ENCODE data around the gene GUCY2C.

DNA sequence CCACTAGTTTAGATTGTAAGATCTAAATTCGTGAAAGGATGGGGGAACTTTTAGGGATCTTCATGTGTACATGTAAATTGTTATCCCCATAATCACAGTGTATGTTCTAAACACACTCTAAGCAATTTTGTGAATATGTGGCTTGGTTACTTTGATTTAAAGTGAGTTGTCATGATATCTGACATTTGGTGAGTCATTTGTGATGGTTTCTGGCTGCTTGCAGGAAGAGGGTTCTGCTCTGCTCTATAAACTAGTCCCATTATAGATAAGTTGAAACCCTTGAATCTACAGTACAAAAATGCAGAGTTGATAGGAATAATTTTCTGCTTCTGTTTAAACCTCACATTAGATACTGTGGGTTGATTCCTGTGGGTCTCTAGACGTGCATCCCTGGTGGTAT, 14.8 kb downstream of the GUCY2C start:
- TF ChIP-seq RAD21 (IDR thresholded peaks at IDR 0.05; ENCODE audit: low read depth) = no peak
- TF ChIP-seq YY1 (IDR thresholded peaks at IDR 0.05; ENCODE audit: low read depth) = no peak
- TF ChIP-seq EP300 (IDR thresholded peaks at IDR 0.05; ENCODE audit: borderline replicate concordance) = no peak
- no peak for TF ChIP-seq REST (IDR thresholded peaks at IDR 0.05; ENCODE audit: low read depth)
- no peak for TF ChIP-seq FOXM1 (IDR thresholded peaks at IDR 0.05; ENCODE audit: borderline replicate concordance, low read depth)
- TF ChIP-seq NFIC (IDR thresholded peaks at IDR 0.05) = no peak
- no peak for TF ChIP-seq TAF1 (IDR thresholded peaks at IDR 0.05; ENCODE audit: low read depth)
- TF ChIP-seq, protein P1, sequence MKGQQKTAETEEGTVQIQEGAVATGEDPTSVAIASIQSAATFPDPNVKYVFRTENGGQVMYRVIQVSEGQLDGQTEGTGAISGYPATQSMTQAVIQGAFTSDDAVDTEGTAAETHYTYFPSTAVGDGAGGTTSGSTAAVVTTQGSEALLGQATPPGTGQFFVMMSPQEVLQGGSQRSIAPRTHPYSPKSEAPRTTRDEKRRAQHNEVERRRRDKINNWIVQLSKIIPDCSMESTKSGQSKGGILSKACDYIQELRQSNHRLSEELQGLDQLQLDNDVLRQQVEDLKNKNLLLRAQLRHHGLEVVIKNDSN (IDR thresholded peaks at IDR 0.05) = no peak
- TF ChIP-seq EGR1 (IDR thresholded peaks at IDR 0.05) = no peak
- no peak for TF ChIP-seq CREB1 (IDR thresholded peaks at IDR 0.05; ENCODE audit: low read depth)
- TF ChIP-seq CEBPB (IDR thresholded peaks at IDR 0.05) = no peak

Data from Ishikawa (cell line).